GM20000 (cell line): Measurements from ENCODE around the gene COL13A1.

Source experiments
- DNase-seq: peaks from one replicate; pipeline ENCODE4 v3.0.0; 2012; ENCODE audit warnings: low spot score
- CTCF ChIP-seq: IDR thresholded peaks from 2 replicates; pipeline ENCODE4 v1.5.1; 2012; ENCODE audit warnings: mild to moderate bottlenecking, control low read depth; ENCODE audit errors: extremely low read depth, missing control alignments

Gene COL13A1

DNA sequence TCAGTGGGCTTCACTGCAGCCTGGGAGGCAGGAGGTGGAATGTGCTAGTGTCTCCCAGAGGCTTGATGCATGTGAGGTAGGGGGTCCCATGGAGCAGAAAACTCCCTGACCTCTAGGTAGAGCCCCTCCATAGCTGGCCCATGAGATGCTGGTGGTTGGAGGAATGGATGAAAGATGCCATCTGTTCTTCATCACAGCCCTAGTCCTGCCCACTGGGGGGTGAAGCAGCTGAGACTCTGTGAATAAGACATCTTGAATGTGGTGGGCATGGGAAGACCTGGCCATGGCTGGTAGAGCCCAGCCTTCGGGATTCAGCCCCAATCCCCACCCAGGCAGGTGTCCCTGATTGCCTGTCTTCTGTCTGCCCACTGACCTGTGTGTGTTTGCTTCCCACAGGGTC lies 92.5 kb downstream of the COL13A1 start:
- no peak for TF ChIP-seq CTCF
- DNase-seq = no peak

- no peak for DNase-seq
- no peak for TF ChIP-seq CTCF
Observed at GRCh38 chr10:69895759-69896158, 94.1 kb downstream of the COL13A1 start.

DNA sequence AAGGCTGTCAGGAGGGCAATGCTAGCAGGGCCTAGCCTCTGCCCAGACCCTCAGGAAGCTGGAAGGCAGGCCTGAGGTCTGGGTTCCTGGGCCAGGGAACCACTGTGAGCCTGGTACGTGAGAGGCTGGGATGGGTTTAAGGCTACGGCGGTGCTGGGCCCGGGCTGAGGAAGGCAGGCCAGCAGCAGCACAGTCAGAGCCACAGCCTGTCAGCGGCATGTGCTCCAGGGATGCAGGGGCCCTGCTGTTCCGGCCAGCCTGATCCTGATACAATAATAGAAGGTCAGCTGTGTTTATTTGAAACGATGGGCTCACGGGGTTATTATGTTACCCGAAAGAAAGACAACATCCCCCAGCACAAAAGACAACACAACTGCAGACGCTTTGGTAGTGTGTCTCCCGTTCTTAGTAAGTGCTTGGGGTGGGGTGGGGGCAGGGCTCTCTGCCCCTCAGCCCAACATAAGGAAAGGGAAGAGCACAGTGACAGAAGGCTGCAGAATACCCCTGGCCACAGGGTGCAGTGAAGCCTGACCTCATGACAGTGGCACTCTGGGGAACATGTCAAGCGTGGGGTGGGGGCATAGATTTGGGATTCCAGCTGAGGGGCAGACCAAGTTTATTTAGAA lies 95.0 kb downstream of the COL13A1 start:
- no peak for TF ChIP-seq CTCF

DNA sequence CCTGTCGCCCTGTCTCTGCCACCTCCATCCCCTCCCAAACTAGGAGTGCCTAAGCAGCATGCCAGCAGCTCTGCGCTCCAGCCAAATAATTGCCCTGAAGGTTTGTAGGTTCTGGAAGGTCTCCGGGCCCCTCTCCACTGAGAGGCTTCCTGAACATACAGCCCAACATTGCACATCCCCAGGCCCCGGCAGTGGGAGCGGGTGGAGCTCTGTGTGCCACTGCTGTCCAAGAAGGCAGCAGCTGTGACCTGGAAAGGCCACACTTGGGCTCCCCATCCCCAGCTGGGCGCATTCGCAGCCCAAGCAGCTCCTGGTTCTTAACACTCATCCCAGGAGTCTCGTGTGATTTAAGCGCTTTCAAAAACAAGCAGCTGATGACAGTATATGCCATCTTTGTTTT lies 95.7 kb downstream of the COL13A1 start:
- TF ChIP-seq CTCF = no peak
- no peak for DNase-seq

More for the DNA sequence above, 95.0 kb downstream of the COL13A1 start:
- DNase-seq = no peak

GRCh38 chr10:69897999-69898398 lies 96.3 kb downstream of the COL13A1 start:
- no peak for TF ChIP-seq CTCF
- DNase-seq = no peak

GRCh38 chr10:69898524-69898923 lies 96.8 kb downstream of the COL13A1 start:
- no peak for TF ChIP-seq CTCF
- no peak for DNase-seq

GRCh38 chr10:69898941-69899340 lies 97.2 kb downstream of the COL13A1 start:
- no peak for DNase-seq

More at GRCh38 chr10:69898941-69899340, 97.2 kb downstream of the COL13A1 start:
- TF ChIP-seq CTCF = no peak
